ENCODE results near the gene TMEM82. TPM values are rescaled to one million over a fixed set of nuclear protein-coding genes. Genes with fewer than 3 reads are reported as not detected.
A peak's percentile ranks its signal among the peaks of the same experiment; 100 is the strongest.

TMEM82 gene
- total and polyA plus RNA-seq, 9 of the 15 experiments (the other 6 are each of a cell fraction or from before 2014, with no cell fraction given): not detected

- no peak overlapping the region for H2AFZ ChIP-seq (ENCODE audit: low read depth, low read length)
- CTCF ChIA-PET (ENCODE audit: low intra/inter-chr PET ratio): no interaction called here
- H3K4me1 ChIP-seq (replicated peaks in 1 of 2; ENCODE audit: control insufficient read depth in 2 of 2, insufficient read depth in 2 of 2, low read length in 2 of 2): peaks cover 0 to 39% of the 10 kb centered on the region in 2 experiments; a peak in 1 of 5 replicates
- no peak overlapping the region for H3K4me3 ChIP-seq
- no TSS peak for BruUV-seq (replicated peaks)
- TF ChIP-seq MYC (IDR thresholded peaks at IDR 0.05; ENCODE audit: low read depth, low read length) (no peak), MYC (CRISPR knock-in tag; IDR thresholded peaks at IDR 0.05; ENCODE audit: borderline replicate concordance, low read depth) (no peak), RBM22 (IDR thresholded peaks at IDR 0.05; ENCODE audit: low read depth, low read length, poor library complexity, severe bottlenecking) (peak; percentile 75), POLR2G (IDR thresholded peaks at IDR 0.05; ENCODE audit: low read depth, low read length) (peak; percentile 69)
- FAIRE-seq (no peak), DNase-seq (ENCODE audit: extremely low read depth in 1 of 4, low spot score in 3 of 4) (no peak), ATAC-seq (no peak)
- 85% methylated on average over 21 of the region's 22 CpGs for WGBS (ENCODE audit: insufficient coverage, low coverage, missing lambda C conversion rate)
- intact Hi-C loops (cut with micrococcal nuclease) (no loop called here), in situ Hi-C loops (cut with MboI) (no loop called here)
- H3K27me3 ChIP-seq (ENCODE audit: control insufficient read depth in 2 of 2, insufficient read depth in 2 of 2, low read length in 2 of 2): no peaks in the 10 kb centered on the region
- no peaks in the 10 kb centered on the region for H4K20me1 ChIP-seq (replicated peaks; ENCODE audit: control insufficient read depth, insufficient read depth, low read length)
- POLR2A ChIA-PET: interaction anchor here (0.6 to 1.5 kb wide), 3 partner anchors 10 to 285 kb away, joined by 3 to 4 read pairs (median 3); no protein-coding TSS in a partner anchor
- no peak overlapping the region for H3K4me2 ChIP-seq (ENCODE audit: insufficient read depth, low read length)
- H3K9ac ChIP-seq (ENCODE audit: insufficient read depth in 1 of 2, low read depth in 2 of 2, low read length in 2 of 2): no peak overlapping the region; a peak in 1 of 4 replicates
- no peaks in the 10 kb centered on the region for H3K9me1 ChIP-seq (ENCODE audit: control insufficient read depth, insufficient read depth, low read length)
- H3K36me3 ChIP-seq (ENCODE audit: control insufficient read depth, insufficient read depth, low read length): peaks cover 90% of the 10 kb centered on the region; the same call in 2 of the 3 replicates
- no peaks in the 10 kb centered on the region for H3K79me2 ChIP-seq (ENCODE audit: control insufficient read depth, insufficient read depth, low read length)
- no peaks in the 10 kb centered on the region for H3K9me3 ChIP-seq (replicated peaks; ENCODE audit: control insufficient read depth, insufficient read depth, low read depth, low read length)
- H3K27ac ChIP-seq (ENCODE audit: extremely low read depth, low read depth, low read length): no peak overlapping the region
These were observed 13.2 kb upstream of the TMEM82 start for GRCh38 chr1:15728937-15729657.

DNA sequence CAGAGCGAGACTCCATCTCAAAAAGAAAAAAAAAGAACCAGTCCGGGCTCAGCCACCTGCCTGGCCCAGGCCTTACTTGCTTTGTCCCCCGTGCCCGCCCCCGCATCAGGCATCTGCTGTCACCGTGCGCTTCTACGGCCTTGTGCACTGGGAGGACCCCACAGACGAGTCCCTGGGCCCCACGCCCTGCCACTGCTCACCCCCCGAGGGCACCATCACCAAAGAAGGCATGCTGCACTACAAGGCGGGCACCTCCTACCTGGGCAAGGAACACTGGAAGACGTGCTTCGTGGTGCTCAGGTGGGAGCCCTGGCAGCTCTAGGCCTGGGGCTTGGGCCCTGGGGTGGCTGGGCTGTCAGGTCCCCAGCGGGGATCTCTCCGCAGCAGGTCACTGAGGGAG lies 11.9 kb upstream of the TMEM82 start:
- TF ChIP-seq HDAC6 (IDR thresholded peaks at IDR 0.05; ENCODE audit: low read depth, low read length) (no peak), FOXJ3 (CRISPR knock-in tag; IDR thresholded peaks at IDR 0.05) (no peak)
- TF ChIP-seq, protein P1, sequence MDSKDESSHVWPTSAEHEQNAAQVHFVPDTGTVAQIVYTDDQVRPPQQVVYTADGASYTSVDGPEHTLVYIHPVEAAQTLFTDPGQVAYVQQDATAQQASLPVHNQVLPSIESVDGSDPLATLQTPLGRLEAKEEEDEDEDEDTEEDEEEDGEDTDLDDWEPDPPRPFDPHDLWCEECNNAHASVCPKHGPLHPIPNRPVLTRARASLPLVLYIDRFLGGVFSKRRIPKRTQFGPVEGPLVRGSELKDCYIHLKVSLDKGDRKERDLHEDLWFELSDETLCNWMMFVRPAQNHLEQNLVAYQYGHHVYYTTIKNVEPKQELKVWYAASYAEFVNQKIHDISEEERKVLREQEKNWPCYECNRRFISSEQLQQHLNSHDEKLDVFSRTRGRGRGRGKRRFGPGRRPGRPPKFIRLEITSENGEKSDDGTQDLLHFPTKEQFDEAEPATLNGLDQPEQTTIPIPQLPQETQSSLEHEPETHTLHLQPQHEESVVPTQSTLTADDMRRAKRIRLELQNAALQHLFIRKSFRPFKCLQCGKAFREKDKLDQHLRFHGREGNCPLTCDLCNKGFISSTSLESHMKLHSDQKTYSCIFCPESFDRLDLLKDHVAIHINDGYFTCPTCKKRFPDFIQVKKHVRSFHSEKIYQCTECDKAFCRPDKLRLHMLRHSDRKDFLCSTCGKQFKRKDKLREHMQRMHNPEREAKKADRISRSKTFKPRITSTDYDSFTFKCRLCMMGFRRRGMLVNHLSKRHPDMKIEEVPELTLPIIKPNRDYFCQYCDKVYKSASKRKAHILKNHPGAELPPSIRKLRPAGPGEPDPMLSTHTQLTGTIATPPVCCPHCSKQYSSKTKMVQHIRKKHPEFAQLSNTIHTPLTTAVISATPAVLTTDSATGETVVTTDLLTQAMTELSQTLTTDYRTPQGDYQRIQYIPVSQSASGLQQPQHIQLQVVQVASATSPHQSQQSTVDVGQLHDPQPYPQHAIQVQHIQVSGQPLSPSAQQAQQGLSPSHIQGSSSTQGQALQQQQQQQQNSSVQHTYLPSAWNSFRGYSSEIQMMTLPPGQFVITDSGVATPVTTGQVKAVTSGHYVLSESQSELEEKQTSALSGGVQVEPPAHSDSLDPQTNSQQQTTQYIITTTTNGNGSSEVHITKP (IDR thresholded peaks at IDR 0.05; ENCODE audit: partially characterized antibody): no peak
- Histone ChIP-seq H3K9me1 (ENCODE audit: control insufficient read depth, insufficient read depth, low read length) (no peaks in the 10 kb centered on the region), H3K27ac (ENCODE audit: extremely low read depth, low read depth, low read length) (no peak overlapping the region), H3K4me2 (ENCODE audit: insufficient read depth, low read length) (no peak overlapping the region), H3K9me3 (replicated peaks; ENCODE audit: control insufficient read depth, insufficient read depth, low read depth, low read length) (no peaks in the 10 kb centered on the region), H3K36me3 (ENCODE audit: control insufficient read depth, insufficient read depth, low read length) (peaks cover 87% of the 10 kb centered on the region; the same call in 2 of the 3 replicates), H3K79me2 (ENCODE audit: control insufficient read depth, insufficient read depth, low read length) (no peaks in the 10 kb centered on the region), H3K4me3 (no peak overlapping the region), H3K9ac (ENCODE audit: insufficient read depth in 1 of 2, low read depth in 2 of 2, low read length in 2 of 2) (peak overlapping the region in 1 of 2 experiments; percentile 56; a peak in 1 of 4 replicates), H2AFZ (ENCODE audit: low read depth, low read length) (no peak overlapping the region), H3K27me3 (ENCODE audit: control insufficient read depth in 2 of 2, insufficient read depth in 2 of 2, low read length in 2 of 2) (no peaks in the 10 kb centered on the region), H4K20me1 (replicated peaks; ENCODE audit: control insufficient read depth, insufficient read depth, low read length) (no peaks in the 10 kb centered on the region), H3K4me1 (replicated peaks in 1 of 2; ENCODE audit: control insufficient read depth in 2 of 2, insufficient read depth in 2 of 2, low read length in 2 of 2) (peaks cover 0 to 46% of the 10 kb centered on the region in 2 experiments; a peak in 1 of 5 replicates)
- BruUV-seq (replicated peaks): no TSS peak
- in situ Hi-C loops (cut with MboI): no loop called here
- 90% methylated on average over 14 of the region's 16 CpGs for WGBS (ENCODE audit: insufficient coverage, low coverage, missing lambda C conversion rate)
- FAIRE-seq (no peak), ATAC-seq (no peak), DNase-seq (ENCODE audit: extremely low read depth in 1 of 4, low spot score in 3 of 4) (no peak)
- ChIA-PET CTCF (ENCODE audit: low intra/inter-chr PET ratio) (no interaction called here), POLR2A (interaction anchor here (0.9 to 1.5 kb wide), 2 partner anchors 10 to 12 kb away, joined by 3 to 4 read pairs; no protein-coding TSS in a partner anchor)
- intact Hi-C loops (cut with micrococcal nuclease): no loop called here
